DMS 273 treated with DMSO at 0.1 percent for 48 hours (cell line): ENCODE results near the gene PINLYP.
A peak's percentile ranks its signal among the peaks of the same experiment; 100 is the strongest.
"Not testable (repeated sequence)": the region's sequence is repeated elsewhere in the genome, so short reads cannot be mapped to it uniquely, and the experiment has no call there.

ENCODE experiments used
- DNase-seq: peaks from one replicate; lab custom pipeline; 2025; lab: John Stamatoyannopoulos, UW

Gene PINLYP

GRCh38 chr19:43575156-43575950 lies at the start of gene PINLYP, which contains the start of gene XRCC1:
Gene PINLYP (plus strand): TSS chr19:43575801. CDS start chr19:43577192, 1,391 bp downstream.
Gene XRCC1 (minus strand): TSS chr19:43575527. CDS start chr19:43575458, 69 bp downstream.
- peak; percentile 96 for DNase-seq

DNA sequence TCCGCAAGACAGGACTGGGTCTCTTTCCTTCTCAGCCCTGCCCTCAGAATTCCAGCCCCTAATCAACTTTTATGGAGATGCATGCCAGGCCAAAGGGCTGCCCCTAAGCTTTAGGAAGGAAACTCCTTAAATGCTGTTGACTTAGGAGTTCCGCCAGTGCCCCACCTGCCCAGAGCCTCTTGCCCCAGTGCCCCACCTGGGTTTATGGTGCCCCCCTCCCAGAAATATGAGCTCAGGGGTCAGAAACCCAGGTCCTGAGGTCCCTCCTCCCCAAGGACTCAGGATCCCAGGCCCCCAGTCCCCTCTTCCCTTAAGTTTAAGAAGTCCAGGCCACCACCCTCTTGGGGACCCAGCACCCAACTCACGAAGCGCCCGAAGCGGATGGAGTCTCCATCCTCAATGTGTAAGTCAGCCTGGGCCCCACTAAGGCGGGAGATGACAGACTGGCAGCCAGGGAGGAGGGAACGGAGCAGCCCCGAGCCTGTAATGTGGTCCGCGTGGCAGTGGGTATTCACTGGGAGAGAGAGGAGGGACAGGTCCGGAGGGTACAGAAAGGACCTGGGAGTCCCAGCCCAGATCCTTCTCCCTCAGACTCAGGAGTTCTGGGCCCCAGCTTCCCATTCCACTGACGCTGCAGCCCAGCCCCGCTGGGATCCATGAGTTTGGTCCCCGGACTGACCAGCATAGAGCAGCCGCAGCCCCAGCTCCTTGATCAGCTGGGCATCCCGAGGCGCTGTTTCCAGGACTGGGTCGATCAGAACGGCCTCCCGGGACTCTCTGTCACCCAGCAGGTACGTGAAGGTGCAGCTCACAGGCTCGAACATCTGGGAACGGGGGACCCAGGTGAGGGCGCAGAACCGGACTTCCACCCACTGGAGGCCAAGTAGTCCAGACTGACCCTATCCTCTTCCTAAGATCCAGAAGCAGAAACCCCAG lies 49.5 kb upstream of the PINLYP start:
- DNase-seq: no peak

GRCh38 chr19:43526884-43527859 lies 48.4 kb upstream of the PINLYP start, which contains the start of gene ETHE1:
Gene ETHE1 (minus strand): TSS chr19:43527201. CDS start chr19:43527177, 24 bp downstream.
- no peak for DNase-seq

GRCh38 chr19:43527860-43528622 lies 47.6 kb upstream of the PINLYP start:
- no peak for DNase-seq

- DNase-seq: no peak
These were observed 43.0 kb upstream of the PINLYP start for GRCh38 chr19:43532571-43532961.

- DNase-seq: peak; percentile 74
These were observed 42.5 kb upstream of the PINLYP start, which contains the start of gene ZNF575 for GRCh38 chr19:43532962-43533545. Gene ZNF575 (plus strand): TSS chr19:43533188. CDS start chr19:43534423, 1,235 bp downstream.

DNA sequence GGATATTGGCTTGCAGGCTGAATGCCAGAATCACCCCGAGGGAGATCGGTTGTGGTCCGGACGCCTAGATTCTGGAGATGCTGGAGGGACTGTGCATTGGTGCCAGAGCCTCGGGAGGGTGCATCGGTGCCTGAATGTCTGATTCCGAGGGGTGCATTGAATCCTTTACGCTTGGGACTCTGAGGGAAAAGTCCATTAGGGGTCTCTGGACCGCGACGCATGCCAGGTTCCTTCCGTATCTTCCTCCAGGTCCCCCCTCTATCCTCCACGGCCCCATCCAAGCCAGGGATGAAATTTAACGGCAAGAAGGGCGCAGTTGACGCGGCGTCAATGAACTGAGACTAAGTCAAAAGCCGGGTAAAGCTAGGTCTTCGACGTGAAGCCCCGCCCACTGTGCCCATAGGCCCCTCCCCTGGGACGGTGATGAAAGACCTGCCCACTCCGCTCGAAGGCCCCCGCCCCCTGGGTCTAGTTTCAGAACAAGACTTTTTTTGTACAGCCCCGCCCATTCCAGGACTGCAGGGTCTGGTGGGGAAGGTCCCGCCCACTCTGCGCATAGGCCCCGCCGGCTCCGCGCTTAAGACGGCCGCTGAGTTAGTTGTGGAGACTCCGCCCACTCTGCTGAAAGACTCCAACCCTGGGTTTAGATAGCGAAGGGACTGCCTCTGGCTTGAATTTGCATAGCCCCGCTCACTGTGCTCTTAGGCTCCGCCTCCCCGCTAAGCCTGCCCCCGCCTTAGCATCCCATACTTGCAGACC lies 41.9 kb upstream of the PINLYP start:
- DNase-seq: peak; percentile 94

- no peak for DNase-seq
These were observed 41.2 kb upstream of the PINLYP start for GRCh38 chr19:43534305-43534815.

GRCh38 chr19:43534816-43535761 lies 40.5 kb upstream of the PINLYP start:
- DNase-seq: peak; percentile 9

DNA sequence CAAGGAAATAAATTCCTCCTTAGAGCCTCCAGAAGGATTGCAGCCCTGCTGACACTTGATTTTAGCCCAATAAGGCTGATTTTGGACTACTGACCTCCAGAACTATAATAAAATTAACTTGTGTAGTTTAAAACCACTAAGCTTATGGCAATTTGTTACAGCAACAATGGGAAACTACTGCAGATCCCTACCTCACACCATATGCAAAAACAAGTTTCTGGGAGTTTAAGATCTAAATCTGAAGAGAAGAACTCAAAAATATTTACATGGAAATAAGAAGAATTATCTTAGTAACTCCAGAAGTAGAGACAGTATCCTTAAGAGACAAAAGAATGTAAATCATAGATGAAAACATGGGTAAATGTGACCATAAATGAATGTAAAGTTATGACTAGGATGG lies 36.7 kb upstream of the PINLYP start:
- DNase-seq: no peak

GRCh38 chr19:43540381-43540780 lies 35.2 kb upstream of the PINLYP start:
- DNase-seq: no peak

- no peak for DNase-seq
These were observed 33.5 kb upstream of the PINLYP start for GRCh38 chr19:43541920-43542650.

DNA sequence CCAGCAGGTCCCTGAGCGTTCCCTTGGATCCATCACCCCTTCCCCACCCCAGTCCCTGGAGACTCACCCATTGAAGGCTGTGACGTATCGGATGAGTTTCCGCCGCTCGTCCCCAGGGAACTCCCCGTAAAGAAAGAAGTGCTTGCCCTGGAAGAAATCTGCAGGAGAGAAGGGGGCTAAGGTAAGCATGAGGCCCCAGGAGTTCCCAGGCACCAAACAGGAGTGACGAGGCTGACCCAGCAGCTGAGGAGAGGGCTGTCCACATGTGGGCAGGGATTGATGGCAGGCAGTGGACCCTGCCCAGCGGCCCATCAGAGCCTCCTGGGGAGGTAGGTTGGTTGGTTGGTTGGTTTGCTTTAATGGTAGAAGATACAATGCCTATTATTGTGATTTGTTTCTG lies 31.5 kb upstream of the PINLYP start:
- DNase-seq: no peak

DNA sequence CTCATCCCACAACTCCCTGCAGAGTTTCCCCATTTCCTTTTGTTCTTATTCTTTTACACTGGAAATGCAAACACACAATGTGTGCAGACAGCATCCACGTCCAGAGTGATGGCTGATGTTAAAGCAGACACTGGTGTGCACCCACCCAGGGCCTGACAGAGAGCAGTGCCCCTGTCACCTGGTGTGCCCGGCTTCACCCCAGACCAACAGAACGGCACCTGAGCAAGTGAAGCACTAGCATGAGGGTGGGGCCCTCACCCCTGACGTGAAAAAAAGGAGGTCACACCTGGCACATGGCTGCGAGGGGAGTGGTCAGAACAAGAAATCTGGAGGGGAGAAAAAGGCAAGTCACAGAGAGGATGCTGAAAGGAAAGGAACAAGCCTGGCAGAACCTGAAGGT lies 30.3 kb upstream of the PINLYP start:
- DNase-seq: no peak

DNA sequence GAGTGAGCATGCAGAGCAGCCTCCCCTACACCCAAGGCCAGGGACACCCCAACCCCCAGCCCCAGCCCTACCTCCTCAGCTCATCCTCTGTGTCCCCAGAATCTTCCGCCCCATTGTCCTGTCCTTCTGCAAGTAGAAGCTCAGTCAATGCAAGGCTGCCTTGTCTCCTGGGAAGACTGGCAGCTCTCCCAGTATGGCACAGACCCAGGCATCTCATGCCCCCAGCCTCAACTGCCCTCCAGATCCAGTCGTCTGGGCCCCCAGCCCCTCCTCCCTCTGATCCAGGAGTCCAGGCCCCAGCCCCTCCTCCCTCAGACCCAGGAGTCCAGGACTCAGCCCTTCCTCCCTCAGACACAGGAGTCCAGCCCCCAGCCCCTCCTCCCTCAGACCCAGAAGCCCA lies 29.6 kb upstream of the PINLYP start:
- no peak for DNase-seq

GRCh38 chr19:43546581-43546980 lies 29.0 kb upstream of the PINLYP start:
- no peak for DNase-seq

- not testable (repeated sequence) for DNase-seq
These were observed 27.7 kb upstream of the PINLYP start for GRCh38 chr19:43547926-43548325.
